Pons (tissue), 1 donor: Measurements from ENCODE around the gene ACER3.
A peak's percentile ranks its signal among the peaks of the same experiment; 100 is the strongest.
"Not testable (repeated sequence)": the region's sequence is repeated elsewhere in the genome, so short reads cannot be mapped to it uniquely, and the experiment has no call there.

Experiments used
- DNase-seq: peaks from one replicate; pipeline ENCODE4 v3.0.0-alpha.2; 2016; ENCODE audit warnings: low spot score

ACER3 gene

GRCh38 chr11:76919887-76920746 is 59.4 kb downstream of the ACER3 start:
- DNase-seq = peak; percentile 93

GRCh38 chr11:76927160-76927559 is 66.4 kb downstream of the ACER3 start:
- no peak for DNase-seq

- no peak for DNase-seq
Observed at GRCh38 chr11:76935042-76935441, 74.3 kb downstream of the ACER3 start.

- DNase-seq = no peak
Observed at GRCh38 chr11:76939219-76939631, 78.5 kb downstream of the ACER3 start.

GRCh38 chr11:76944225-76944624 is 83.5 kb downstream of the ACER3 start:
- DNase-seq = no peak

- no peak for DNase-seq
Observed at GRCh38 chr11:76946223-76946622, 85.5 kb downstream of the ACER3 start.

GRCh38 chr11:76947190-76947589 is 86.5 kb downstream of the ACER3 start:
- no peak for DNase-seq

- DNase-seq = no peak
Observed at GRCh38 chr11:76947800-76948199, 87.1 kb downstream of the ACER3 start.

- no peak for DNase-seq
Observed at GRCh38 chr11:76955459-76956114, 94.9 kb downstream of the ACER3 start.

- DNase-seq = no peak
Observed at GRCh38 chr11:76962583-76963416, 102.1 kb downstream of the ACER3 start.

GRCh38 chr11:76963417-76964168 is 102.9 kb downstream of the ACER3 start:
- not testable (repeated sequence) for DNase-seq

- no peak for DNase-seq
Observed at GRCh38 chr11:76972051-76972450, 111.3 kb downstream of the ACER3 start.

- DNase-seq = no peak
Observed at GRCh38 chr11:76974179-76974891, 113.6 kb downstream of the ACER3 start.

- no peak for DNase-seq
Observed at GRCh38 chr11:76975513-76975912, 114.8 kb downstream of the ACER3 start.

GRCh38 chr11:76977791-76978190 is 117.1 kb downstream of the ACER3 start:
- no peak for DNase-seq

GRCh38 chr11:76978239-76978638 is 117.5 kb downstream of the ACER3 start:
- no peak for DNase-seq

GRCh38 chr11:76978818-76979217 is 118.1 kb downstream of the ACER3 start:
- DNase-seq = peak; percentile 23

GRCh38 chr11:76980196-76980595 is 119.5 kb downstream of the ACER3 start:
- DNase-seq = no peak

GRCh38 chr11:76984743-76985142 is 124.0 kb downstream of the ACER3 start:
- no peak for DNase-seq

- no peak for DNase-seq
Observed at GRCh38 chr11:76987203-76987602, 126.5 kb downstream of the ACER3 start.

GRCh38 chr11:76990628-76991027 is 129.9 kb downstream of the ACER3 start:
- DNase-seq = no peak
